ENCODE results near the gene LYZL6.

DNA sequence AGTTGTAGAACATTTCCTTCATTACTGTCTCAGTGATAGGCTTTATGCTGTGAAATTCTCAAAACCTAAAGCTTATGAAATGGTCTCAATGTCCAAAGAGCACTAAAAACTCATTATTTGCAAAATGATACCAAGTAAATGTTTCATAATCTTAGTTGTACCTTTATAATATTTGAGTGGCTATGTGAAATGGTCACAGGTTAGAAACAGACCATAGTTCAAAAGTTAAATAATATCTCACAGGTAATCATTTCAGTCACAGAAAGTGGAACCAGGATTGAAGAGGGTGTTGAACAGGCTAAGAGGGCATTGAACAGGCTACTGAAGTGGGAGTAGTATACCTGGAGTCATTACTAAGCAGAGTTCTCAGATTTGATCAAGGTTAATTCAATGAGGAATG is 15.8 kb downstream of the LYZL6 start:
- TF ChIP-seq, protein P1, sequence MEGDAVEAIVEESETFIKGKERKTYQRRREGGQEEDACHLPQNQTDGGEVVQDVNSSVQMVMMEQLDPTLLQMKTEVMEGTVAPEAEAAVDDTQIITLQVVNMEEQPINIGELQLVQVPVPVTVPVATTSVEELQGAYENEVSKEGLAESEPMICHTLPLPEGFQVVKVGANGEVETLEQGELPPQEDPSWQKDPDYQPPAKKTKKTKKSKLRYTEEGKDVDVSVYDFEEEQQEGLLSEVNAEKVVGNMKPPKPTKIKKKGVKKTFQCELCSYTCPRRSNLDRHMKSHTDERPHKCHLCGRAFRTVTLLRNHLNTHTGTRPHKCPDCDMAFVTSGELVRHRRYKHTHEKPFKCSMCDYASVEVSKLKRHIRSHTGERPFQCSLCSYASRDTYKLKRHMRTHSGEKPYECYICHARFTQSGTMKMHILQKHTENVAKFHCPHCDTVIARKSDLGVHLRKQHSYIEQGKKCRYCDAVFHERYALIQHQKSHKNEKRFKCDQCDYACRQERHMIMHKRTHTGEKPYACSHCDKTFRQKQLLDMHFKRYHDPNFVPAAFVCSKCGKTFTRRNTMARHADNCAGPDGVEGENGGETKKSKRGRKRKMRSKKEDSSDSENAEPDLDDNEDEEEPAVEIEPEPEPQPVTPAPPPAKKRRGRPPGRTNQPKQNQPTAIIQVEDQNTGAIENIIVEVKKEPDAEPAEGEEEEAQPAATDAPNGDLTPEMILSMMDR (IDR thresholded peaks at IDR 0.05) = no peak
- TF ChIP-seq POLR2A (IDR thresholded peaks at IDR 0.05) = no peak
